K562 (cell line): ENCODE measurements around the gene LRRC74B. TPM values are rescaled to one million over a fixed set of nuclear protein-coding genes. Genes with fewer than 3 reads are reported as not detected.

Experiments used
- KAT8 ChIP-seq: fragments of 450-650 bp; IDR thresholded peaks from 2 replicates; pipeline ENCODE4 v1.6.1; 2016; ENCODE audit warnings: low read depth, mild to moderate bottlenecking
- NCOR1 ChIP-seq: fragments of 450-650 bp; IDR thresholded peaks from 2 replicates; pipeline ENCODE4 v1.6.1; 2016; ENCODE audit warnings: mild to moderate bottlenecking, moderate library complexity
- PML ChIP-seq: IDR thresholded peaks from 2 replicates; pipeline ENCODE4 v1.6.1; 2012; ENCODE audit warnings: low read length, inconsistent platforms
- RAD51 ChIP-seq: fragments of 450-650 bp; IDR thresholded peaks from 2 replicates; pipeline ENCODE4 v1.7.1; 2016; ENCODE audit warnings: low read depth, mild to moderate bottlenecking, borderline replicate concordance
- RBM34 ChIP-seq: fragments of 200-400 bp; formaldehyde crosslinking; IDR thresholded peaks from 2 replicates; pipeline ENCODE4 v1.6.1; 2018; ENCODE audit warnings: low read length, borderline replicate concordance; ENCODE audit not compliant: insufficient read depth
- SMC3 ChIP-seq: conservative IDR thresholded peaks from 2 replicates; pipeline ENCODE4 v1.6.1; 2011; ENCODE audit warnings: low read depth, low read length, improper control_type of control experiment; ENCODE audit not compliant: insufficient read depth
- ZKSCAN8 ChIP-seq: fragments of 200-800 bp; sonication (Bioruptor generic); IDR thresholded peaks from 2 replicates; pipeline ENCODE4 v1.6.1; 2016; ENCODE audit warnings: missing genetic modification characterization, missing compliant biosample characterization
- polyA plus RNA-seq, 8 experiments: library from polyadenylated mRNA; depleted of rRNA in 4 of 8; stranded (reverse) in 5 of 8; unstranded in 3 of 8; fragments of >200 nt; fragmentation: Nextera tagmentation in 2 of 8; fragmentation: Illumina TruSeq in 1 of 8; extraction: Ambion mirVana in 2 of 8; extraction: Trizol in 1 of 8; gene quantifications; 2 replicates each; pipeline versions ENCODE4 v1.2.1 to v1.2.3, GENCODE V29; 2011 to 2014; ENCODE audit warnings: inconsistent platforms in 1 of 8, missing spikeins in 1 of 8
- total RNA-seq, 7 experiments: library from RNA; depleted of rRNA in 6 of 7; stranded (reverse); fragments of >200 nt in 6 of 7; fragmentation: Illumina TruSeq in 2 of 7; extraction: Trizol in 2 of 7; gene quantifications; 2 replicates each; pipeline versions ENCODE4 v1.2.1 to v1.2.3, GENCODE V29; 2011 to 2021; ENCODE audit warnings: low replicate concordance in 1 of 7
- TF ChIP-seq, protein P1 (sequence below): fragments of 250-450 bp; sonication (Bioruptor Pico); IDR thresholded peaks from 2 replicates; pipeline ENCODE4 v1.4.0; 2020; ENCODE audit warnings: mild to moderate bottlenecking, moderate library complexity
- TF ChIP-seq, protein P2 (sequence below), 2 experiments: fragments of 450-650 bp in 1 of 2; sonication (generic) in 1 of 2; formaldehyde crosslinking in 1 of 2; IDR thresholded peaks; 2 replicates each; pipeline versions ENCODE4 v1.7.1 to v1.9.0; 2016 to 2022; ENCODE audit warnings: inconsistent platforms in 1 of 2, mild to moderate bottlenecking in 1 of 2, missing genetic modification reagents in 1 of 2
- TF ChIP-seq, protein P3 (sequence below): fragments of 150-350 bp; IDR thresholded peaks from 2 replicates; pipeline ENCODE4 v1.6.1; 2014; ENCODE audit warnings: low read depth, mild to moderate bottlenecking, low read length, borderline replicate concordance

LRRC74B gene
- total and polyA plus RNA-seq, 9 of the 15 experiments (the other 6 are each of a cell fraction or from before 2014, with no cell fraction given) = not detected

DNA sequence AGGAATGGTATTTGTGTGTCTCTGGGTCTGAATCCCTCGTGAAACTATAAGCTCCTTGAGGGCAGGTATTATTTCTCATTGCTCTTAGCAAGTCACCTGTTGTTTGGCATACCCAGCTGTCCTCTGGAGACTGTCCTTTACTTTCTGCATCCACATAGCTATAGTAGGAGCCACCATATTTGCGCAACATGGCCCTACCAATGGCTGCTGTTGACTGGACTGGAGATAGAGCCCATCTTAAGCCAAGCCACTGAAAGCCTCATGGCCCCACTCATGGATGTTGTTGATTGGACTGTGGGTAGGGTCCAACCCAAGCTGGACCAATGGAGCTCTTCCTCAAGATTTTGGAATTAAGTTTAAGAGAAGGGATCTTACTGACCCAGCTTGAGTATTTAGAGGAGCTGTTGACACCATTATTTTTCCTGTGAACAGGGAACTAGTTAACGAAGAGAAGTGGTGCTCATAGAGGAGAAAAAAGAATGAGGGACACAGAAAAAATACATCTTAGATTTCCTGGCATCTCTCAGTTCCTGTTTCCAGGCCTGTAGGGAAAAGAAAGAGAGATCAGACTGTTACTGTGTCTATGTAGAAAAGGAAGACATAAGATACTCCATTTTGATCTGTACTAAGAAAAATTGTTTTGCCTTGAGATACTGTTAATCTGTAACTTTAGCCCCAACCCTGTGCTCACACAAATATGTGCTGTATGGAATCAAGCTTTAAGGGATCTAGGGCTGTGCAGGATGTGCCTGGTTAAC lies 47.2 kb downstream of the LRRC74B start (continued):
- TF ChIP-seq, protein P1, sequence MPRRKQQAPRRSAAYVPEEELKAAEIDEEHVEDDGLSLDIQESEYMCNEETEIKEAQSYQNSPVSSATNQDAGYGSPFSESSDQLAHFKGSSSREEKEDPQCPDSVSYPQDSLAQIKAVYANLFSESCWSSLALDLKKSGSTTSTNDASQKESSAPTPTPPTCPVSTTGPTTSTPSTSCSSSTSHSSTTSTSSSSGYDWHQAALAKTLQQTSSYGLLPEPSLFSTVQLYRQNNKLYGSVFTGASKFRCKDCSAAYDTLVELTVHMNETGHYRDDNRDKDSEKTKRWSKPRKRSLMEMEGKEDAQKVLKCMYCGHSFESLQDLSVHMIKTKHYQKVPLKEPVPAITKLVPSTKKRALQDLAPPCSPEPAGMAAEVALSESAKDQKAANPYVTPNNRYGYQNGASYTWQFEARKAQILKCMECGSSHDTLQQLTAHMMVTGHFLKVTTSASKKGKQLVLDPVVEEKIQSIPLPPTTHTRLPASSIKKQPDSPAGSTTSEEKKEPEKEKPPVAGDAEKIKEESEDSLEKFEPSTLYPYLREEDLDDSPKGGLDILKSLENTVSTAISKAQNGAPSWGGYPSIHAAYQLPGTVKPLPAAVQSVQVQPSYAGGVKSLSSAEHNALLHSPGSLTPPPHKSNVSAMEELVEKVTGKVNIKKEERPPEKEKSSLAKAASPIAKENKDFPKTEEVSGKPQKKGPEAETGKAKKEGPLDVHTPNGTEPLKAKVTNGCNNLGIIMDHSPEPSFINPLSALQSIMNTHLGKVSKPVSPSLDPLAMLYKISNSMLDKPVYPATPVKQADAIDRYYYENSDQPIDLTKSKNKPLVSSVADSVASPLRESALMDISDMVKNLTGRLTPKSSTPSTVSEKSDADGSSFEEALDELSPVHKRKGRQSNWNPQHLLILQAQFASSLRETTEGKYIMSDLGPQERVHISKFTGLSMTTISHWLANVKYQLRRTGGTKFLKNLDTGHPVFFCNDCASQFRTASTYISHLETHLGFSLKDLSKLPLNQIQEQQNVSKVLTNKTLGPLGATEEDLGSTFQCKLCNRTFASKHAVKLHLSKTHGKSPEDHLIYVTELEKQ (CRISPR knock-in tag) = peak; percentile 61; the same call in 1 of the 2 replicates
- TF ChIP-seq ZKSCAN8 (CRISPR knock-in tag) (no peak), RBM34 (no peak), NCOR1 (no peak), PML (no peak), KAT8 (no peak), SMC3 (no peak), RAD51 (no peak)
- TF ChIP-seq, protein P2, sequence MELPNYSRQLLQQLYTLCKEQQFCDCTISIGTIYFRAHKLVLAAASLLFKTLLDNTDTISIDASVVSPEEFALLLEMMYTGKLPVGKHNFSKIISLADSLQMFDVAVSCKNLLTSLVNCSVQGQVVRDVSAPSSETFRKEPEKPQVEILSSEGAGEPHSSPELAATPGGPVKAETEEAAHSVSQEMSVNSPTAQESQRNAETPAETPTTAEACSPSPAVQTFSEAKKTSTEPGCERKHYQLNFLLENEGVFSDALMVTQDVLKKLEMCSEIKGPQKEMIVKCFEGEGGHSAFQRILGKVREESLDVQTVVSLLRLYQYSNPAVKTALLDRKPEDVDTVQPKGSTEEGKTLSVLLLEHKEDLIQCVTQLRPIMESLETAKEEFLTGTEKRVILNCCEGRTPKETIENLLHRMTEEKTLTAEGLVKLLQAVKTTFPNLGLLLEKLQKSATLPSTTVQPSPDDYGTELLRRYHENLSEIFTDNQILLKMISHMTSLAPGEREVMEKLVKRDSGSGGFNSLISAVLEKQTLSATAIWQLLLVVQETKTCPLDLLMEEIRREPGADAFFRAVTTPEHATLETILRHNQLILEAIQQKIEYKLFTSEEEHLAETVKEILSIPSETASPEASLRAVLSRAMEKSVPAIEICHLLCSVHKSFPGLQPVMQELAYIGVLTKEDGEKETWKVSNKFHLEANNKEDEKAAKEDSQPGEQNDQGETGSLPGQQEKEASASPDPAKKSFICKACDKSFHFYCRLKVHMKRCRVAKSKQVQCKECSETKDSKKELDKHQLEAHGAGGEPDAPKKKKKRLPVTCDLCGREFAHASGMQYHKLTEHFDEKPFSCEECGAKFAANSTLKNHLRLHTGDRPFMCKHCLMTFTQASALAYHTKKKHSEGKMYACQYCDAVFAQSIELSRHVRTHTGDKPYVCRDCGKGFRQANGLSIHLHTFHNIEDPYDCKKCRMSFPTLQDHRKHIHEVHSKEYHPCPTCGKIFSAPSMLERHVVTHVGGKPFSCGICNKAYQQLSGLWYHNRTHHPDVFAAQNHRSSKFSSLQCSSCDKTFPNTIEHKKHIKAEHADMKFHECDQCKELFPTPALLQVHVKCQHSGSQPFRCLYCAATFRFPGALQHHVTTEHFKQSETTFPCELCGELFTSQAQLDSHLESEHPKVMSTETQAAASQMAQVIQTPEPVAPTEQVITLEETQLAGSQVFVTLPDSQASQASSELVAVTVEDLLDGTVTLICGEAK (IDR thresholded peaks at IDR 0.05) = no peak
- TF ChIP-seq, protein P2 (CRISPR knock-in tag; IDR thresholded peaks at IDR 0.05) = no peak
- TF ChIP-seq, protein P3, sequence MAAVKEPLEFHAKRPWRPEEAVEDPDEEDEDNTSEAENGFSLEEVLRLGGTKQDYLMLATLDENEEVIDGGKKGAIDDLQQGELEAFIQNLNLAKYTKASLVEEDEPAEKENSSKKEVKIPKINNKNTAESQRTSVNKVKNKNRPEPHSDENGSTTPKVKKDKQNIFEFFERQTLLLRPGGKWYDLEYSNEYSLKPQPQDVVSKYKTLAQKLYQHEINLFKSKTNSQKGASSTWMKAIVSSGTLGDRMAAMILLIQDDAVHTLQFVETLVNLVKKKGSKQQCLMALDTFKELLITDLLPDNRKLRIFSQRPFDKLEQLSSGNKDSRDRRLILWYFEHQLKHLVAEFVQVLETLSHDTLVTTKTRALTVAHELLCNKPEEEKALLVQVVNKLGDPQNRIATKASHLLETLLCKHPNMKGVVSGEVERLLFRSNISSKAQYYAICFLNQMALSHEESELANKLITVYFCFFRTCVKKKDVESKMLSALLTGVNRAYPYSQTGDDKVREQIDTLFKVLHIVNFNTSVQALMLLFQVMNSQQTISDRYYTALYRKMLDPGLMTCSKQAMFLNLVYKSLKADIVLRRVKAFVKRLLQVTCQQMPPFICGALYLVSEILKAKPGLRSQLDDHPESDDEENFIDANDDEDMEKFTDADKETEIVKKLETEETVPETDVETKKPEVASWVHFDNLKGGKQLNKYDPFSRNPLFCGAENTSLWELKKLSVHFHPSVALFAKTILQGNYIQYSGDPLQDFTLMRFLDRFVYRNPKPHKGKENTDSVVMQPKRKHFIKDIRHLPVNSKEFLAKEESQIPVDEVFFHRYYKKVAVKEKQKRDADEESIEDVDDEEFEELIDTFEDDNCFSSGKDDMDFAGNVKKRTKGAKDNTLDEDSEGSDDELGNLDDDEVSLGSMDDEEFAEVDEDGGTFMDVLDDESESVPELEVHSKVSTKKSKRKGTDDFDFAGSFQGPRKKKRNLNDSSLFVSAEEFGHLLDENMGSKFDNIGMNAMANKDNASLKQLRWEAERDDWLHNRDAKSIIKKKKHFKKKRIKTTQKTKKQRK = no peak
